ENCODE measurements around the gene PDE7B. TPM values are rescaled to one million over a fixed set of nuclear protein-coding genes. Genes with fewer than 3 reads are reported as not detected.
A peak's percentile ranks its signal among the peaks of the same experiment; 100 is the strongest.

Gene PDE7B
- total RNA-seq, 1 donor from 2014 or later: 12.6 TPM

DNA sequence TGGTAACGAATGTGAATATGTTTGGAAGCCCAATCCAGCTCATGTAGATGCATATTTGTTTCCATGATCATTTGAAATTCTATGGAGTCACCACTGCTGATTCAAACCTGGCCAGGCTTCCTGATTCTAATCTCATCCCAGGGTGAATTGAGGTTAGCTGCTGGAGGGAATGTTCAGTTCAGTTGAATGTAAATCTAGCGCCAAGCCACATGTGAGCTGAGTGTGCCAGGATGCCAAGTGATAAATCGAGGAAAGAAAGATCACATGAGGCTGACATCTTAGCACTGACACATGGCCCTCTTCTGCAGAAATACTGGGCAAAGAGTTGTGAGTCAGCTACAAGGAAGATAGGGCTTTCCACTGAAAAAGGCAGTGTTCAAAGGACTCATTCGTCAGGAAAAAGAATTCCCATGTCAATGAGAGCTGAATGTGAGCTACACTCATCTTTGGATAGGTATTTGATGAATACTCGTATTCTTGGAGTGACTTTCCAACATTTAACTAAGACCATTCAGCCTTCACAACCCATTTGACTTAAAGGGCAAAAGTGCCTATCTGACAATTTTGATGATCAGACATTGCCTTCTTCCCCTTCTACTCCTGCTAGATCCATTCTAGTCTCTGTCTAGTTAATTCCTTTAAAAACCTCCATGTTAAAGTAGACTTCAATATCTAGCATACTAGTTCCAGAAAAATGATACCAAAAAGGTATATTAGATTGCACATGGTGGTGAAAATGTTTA, 226.5 kb downstream of the PDE7B start:
- DNase-seq: no peak
- intact Hi-C loops (cut with micrococcal nuclease): no loop called here
- Histone ChIP-seq H3K4me3 (no peak overlapping the region), H3K9me3 (replicated peaks) (no peaks in the 10 kb centered on the region), H3K36me3 (no peaks in the 10 kb centered on the region), H3K27ac (replicated peaks) (peak overlapping the region; percentile 88), H3K27me3 (ENCODE audit: low read depth) (no peaks in the 10 kb centered on the region), H3K4me1 (peaks cover 83% of the 10 kb centered on the region)
- TF ChIP-seq, protein P1, sequence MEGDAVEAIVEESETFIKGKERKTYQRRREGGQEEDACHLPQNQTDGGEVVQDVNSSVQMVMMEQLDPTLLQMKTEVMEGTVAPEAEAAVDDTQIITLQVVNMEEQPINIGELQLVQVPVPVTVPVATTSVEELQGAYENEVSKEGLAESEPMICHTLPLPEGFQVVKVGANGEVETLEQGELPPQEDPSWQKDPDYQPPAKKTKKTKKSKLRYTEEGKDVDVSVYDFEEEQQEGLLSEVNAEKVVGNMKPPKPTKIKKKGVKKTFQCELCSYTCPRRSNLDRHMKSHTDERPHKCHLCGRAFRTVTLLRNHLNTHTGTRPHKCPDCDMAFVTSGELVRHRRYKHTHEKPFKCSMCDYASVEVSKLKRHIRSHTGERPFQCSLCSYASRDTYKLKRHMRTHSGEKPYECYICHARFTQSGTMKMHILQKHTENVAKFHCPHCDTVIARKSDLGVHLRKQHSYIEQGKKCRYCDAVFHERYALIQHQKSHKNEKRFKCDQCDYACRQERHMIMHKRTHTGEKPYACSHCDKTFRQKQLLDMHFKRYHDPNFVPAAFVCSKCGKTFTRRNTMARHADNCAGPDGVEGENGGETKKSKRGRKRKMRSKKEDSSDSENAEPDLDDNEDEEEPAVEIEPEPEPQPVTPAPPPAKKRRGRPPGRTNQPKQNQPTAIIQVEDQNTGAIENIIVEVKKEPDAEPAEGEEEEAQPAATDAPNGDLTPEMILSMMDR (IDR thresholded peaks at IDR 0.05; ENCODE audit: borderline replicate concordance): no peak

DNA sequence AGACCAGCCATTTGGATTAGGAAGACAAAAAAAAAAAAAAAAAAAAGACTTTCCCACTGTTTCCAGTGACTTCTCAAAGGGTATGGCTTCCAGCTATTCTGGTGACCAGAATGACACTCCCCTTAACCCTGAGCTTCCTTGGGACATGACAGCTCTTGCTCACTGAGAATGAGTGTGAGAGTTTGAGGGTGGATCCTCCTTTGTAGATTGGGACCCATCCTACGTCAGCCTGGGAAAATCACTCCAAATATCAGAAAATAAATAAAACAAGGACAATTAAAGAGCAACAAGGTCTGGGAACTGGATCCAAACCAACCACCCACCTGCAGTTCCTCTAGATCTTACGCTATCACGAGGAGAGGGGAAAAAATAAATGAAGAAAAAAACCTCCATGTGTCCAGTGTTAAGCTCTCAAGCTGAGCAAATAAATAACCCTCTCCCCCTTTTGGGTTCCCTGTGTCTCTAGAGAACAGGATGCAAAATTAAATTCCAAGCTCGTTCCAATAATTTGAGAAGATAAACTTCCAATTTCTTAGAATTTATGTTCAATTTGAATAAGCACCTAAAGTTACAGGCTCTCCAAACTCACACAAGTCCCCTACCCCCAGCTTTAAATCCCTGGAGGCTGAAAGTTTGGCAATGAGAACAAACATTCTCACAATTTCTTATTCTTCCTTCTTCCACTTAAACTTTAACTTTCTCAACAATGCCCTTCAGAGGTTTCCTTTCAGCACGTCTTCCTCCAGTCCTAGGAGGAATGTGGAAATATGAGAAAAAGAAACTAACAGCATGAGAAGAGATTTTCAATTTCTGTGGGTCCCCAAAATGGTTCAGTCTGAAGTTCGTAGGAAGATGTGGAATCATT, 228.4 kb downstream of the PDE7B start:
- no peak for DNase-seq
- no peaks in the 10 kb centered on the region for H3K36me3 ChIP-seq
- TF ChIP-seq, protein P1 (IDR thresholded peaks at IDR 0.05; ENCODE audit: borderline replicate concordance): no peak
- peak overlapping the region; percentile 88 for H3K27ac ChIP-seq (replicated peaks)
- H3K4me3 ChIP-seq: no peak overlapping the region
- intact Hi-C loops (cut with micrococcal nuclease): no loop called here
- no peaks in the 10 kb centered on the region for H3K9me3 ChIP-seq (replicated peaks)
- H3K4me1 ChIP-seq: peaks cover 94% of the 10 kb centered on the region
- H3K27me3 ChIP-seq (ENCODE audit: low read depth): no peaks in the 10 kb centered on the region

DNA sequence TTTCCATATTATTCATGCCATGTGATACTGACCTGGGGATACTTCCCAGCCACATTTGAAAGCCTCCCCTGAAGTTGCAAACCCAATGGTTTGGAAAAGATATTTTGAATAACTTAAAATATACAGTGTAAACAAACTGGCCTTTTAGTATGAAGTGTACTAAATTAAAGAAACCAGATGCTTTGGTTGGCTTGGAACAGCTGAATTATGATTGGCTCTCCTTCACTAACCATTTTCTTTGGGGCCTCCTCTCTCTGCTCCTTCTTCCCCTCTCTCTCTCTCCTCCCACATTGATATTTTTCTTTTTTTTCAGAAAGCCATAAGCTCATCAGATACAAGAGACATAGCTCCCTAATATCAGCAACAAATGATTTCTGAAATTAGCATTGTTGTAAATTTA, 232.0 kb downstream of the PDE7B start:
- H3K4me3 ChIP-seq: no peak overlapping the region
- no peak for DNase-seq
- peaks cover 99% of the 10 kb centered on the region for H3K4me1 ChIP-seq
- no peaks in the 10 kb centered on the region for H3K36me3 ChIP-seq
- H3K27ac ChIP-seq (replicated peaks): peak overlapping the region; percentile 54
- TF ChIP-seq, protein P1 (IDR thresholded peaks at IDR 0.05; ENCODE audit: borderline replicate concordance): no peak
- no peaks in the 10 kb centered on the region for H3K9me3 ChIP-seq (replicated peaks)
- intact Hi-C loops (cut with micrococcal nuclease): no loop called here
- H3K27me3 ChIP-seq (ENCODE audit: low read depth): no peaks in the 10 kb centered on the region

DNA sequence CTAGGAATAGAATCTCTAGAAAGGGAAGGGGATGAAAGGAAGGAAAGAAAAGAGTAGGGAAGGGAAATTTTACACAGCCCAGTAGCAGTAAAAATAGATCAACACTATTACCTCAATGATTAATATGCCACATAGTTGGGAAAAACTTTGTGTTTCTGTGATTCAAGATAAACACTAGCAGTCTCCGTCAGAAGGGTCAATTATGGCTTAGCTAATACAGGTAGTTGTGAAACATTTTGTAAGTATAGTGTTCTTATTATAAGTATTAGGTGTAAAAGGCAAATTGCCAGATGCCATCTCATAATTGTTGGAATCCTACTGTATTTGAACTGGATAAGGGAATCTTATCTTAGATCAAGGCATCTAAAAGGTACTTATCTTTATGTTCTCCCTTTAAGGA, 232.9 kb downstream of the PDE7B start:
- Histone ChIP-seq H3K9me3 (replicated peaks) (no peaks in the 10 kb centered on the region), H3K4me3 (no peak overlapping the region), H3K36me3 (no peaks in the 10 kb centered on the region), H3K27ac (replicated peaks) (peak overlapping the region; percentile 54), H3K4me1 (peaks cover 92% of the 10 kb centered on the region), H3K27me3 (ENCODE audit: low read depth) (no peaks in the 10 kb centered on the region)
- TF ChIP-seq, protein P1 (IDR thresholded peaks at IDR 0.05; ENCODE audit: borderline replicate concordance): no peak
- no peak for DNase-seq
- intact Hi-C loops (cut with micrococcal nuclease): no loop called here

DNA sequence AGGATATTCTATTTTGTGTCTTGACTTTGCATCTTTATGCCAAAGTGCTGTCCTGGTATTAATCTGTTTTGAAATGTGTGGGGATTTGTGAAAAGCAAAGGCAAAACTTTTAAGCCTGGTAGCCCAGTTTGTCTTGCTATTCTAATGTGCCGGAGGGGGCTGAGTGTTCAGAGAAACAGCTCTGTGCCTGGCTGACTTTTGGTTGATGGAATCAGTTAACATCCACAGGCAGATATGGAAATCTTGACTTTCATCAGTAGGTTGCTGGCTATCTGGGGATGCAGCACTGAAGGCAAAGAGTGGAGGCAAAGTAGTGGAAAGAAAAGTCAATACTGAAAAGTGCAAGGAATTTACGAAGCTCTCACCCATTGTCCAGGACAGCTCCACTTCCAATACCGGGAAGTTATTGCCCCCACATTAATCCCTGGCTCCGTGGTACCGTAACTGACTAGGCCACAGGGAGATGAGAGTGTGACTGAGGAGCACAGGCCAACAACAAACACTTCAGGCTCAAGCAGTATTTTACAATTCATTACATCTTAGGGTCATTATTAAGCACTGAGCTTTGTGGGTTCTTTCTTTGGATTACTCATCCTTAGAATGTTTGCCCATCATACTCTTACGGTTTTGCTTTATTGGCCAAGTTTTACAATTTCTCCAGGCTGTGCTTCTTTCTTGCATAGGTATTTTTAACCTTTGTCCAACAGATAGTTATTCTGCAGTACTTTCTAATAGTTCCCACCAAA, 234.0 kb downstream of the PDE7B start:
- Histone ChIP-seq H3K4me1 (peaks cover 88% of the 10 kb centered on the region), H3K27ac (replicated peaks) (peak overlapping the region; percentile 54), H3K4me3 (no peak overlapping the region), H3K27me3 (ENCODE audit: low read depth) (no peaks in the 10 kb centered on the region), H3K9me3 (replicated peaks) (no peaks in the 10 kb centered on the region), H3K36me3 (no peaks in the 10 kb centered on the region)
- intact Hi-C loops (cut with micrococcal nuclease): no loop called here
- DNase-seq: no peak
- TF ChIP-seq, protein P1 (IDR thresholded peaks at IDR 0.05; ENCODE audit: borderline replicate concordance): no peak

Measured in left ventricle myocardium inferior (tissue), 1 donor.